ENCODE measurements around the gene DSCAML1.

GRCh38 chr11:117552626-117553025 is 244.4 kb downstream of the DSCAML1 start:
- TF ChIP-seq CTCF (IDR thresholded peaks at IDR 0.05), result no peak
- TF ChIP-seq POLR2A (IDR thresholded peaks at IDR 0.05), result no peak

Data from uterus (tissue), 2 donors.